Measurements from ENCODE around the gene USP46. TPM values are rescaled to one million over a fixed set of nuclear protein-coding genes. Genes with fewer than 3 reads are reported as not detected.

USP46 gene
- total RNA-seq, 1 experiment from 2014 or later, result 48.1 TPM

DNA sequence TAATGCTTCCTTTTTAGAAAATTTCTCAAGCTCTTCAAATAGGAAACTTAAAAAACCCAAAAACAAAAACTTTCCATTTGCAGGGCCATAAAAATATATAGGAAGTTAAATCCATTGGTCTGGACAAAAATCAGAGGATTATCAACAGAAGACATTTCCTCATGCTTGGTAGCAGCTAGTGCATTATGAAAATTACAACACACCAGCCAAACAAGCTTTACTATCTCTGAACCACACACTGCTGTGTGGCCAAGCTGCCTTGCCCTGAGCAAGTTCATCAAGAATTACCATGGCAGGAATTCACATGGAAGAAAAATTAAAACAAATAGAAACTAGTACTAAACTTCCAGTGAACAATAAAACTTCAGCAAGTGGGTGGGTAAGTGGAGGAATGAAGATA lies 3.6 kb downstream of the USP46 start (continued):
- TF ChIP-seq ZNF512 (CRISPR knock-in tag; IDR thresholded peaks at IDR 0.05; ENCODE audit: borderline replicate concordance), result no peak
- no peak for TF ChIP-seq ZNF232 (CRISPR knock-in tag; IDR thresholded peaks at IDR 0.05)
- no peak for TF ChIP-seq RORB (CRISPR knock-in tag; IDR thresholded peaks at IDR 0.05)
- no peak for TF ChIP-seq NFYB (CRISPR knock-in tag; conservative IDR thresholded peaks at IDR 0.05; ENCODE audit: low read depth)
- TF ChIP-seq ZNF138 (CRISPR knock-in tag; conservative IDR thresholded peaks at IDR 0.05), result no peak
- no peak for TF ChIP-seq IRF1 (CRISPR knock-in tag; IDR thresholded peaks at IDR 0.05)
- no peak for TF ChIP-seq ZNF416 (CRISPR knock-in tag; IDR thresholded peaks at IDR 0.05)
- no peak for TF ChIP-seq ZNF396 (CRISPR knock-in tag; IDR thresholded peaks at IDR 0.05; ENCODE audit: borderline replicate concordance)
- TF ChIP-seq, protein P1, sequence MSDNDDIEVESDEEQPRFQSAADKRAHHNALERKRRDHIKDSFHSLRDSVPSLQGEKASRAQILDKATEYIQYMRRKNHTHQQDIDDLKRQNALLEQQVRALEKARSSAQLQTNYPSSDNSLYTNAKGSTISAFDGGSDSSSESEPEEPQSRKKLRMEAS (CRISPR knock-in tag; IDR thresholded peaks at IDR 0.05), result no peak
- no peak for TF ChIP-seq ZNF219 (CRISPR knock-in tag; IDR thresholded peaks at IDR 0.05; ENCODE audit: borderline replicate concordance)
- TF ChIP-seq CREB1 (CRISPR knock-in tag; IDR thresholded peaks at IDR 0.05), result no peak
- TF ChIP-seq, protein P2, sequence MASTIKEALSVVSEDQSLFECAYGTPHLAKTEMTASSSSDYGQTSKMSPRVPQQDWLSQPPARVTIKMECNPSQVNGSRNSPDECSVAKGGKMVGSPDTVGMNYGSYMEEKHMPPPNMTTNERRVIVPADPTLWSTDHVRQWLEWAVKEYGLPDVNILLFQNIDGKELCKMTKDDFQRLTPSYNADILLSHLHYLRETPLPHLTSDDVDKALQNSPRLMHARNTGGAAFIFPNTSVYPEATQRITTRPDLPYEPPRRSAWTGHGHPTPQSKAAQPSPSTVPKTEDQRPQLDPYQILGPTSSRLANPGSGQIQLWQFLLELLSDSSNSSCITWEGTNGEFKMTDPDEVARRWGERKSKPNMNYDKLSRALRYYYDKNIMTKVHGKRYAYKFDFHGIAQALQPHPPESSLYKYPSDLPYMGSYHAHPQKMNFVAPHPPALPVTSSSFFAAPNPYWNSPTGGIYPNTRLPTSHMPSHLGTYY (CRISPR knock-in tag; IDR thresholded peaks at IDR 0.05), result no peak
- TF ChIP-seq ZNF425 (CRISPR knock-in tag; conservative IDR thresholded peaks at IDR 0.05), result no peak
- no peak for TF ChIP-seq GABPB1 (CRISPR knock-in tag; IDR thresholded peaks at IDR 0.05)

DNA sequence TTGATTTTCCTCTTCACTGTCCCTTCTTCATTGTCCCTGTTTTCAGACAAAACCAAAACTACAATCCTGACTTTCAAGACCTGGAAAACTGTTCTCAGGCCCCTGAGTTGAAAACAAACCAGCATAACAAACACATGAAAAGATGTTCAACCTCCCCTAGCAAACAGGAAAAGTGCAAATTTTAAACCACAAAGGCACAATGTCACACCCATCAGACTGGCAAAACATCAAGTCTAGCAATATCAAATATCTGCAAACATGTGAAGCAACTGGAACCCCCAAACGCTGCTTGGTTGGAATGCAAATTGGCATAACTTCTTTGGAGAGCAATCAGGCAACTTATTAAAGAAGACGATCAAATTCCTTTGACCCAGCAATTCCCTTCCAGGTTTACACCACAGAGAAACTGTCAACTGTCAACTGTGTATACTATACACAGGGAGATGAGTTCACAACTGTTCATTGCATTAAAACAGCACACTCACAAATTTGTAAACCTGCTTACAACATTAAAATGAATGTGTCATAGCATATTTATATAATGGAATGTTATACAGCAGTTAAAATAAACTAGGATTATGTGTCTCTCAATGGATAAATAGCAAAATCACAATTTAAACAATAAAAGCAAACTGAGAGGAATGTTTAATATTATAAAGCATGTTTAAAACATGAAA lies 7.0 kb downstream of the USP46 start:
- peaks cover 17% of the 10 kb centered on the region for H3K36me3 Mint-ChIP-seq
- DNase-seq (ENCODE audit: low spot score), result no peak
- no peaks in the 10 kb centered on the region for H3K9me3 Mint-ChIP-seq
- H3K4me3 Mint-ChIP-seq, result no peak overlapping the region
- no peak for ATAC-seq
- TF ChIP-seq TCF7 (CRISPR knock-in tag; IDR thresholded peaks at IDR 0.05; ENCODE audit: low read depth) (no peak), MXD4 (CRISPR knock-in tag; IDR thresholded peaks at IDR 0.05; ENCODE audit: borderline replicate concordance) (no peak), NR3C1 (CRISPR knock-in tag; conservative IDR thresholded peaks at IDR 0.05; ENCODE audit: low read depth) (no peak)
- TF ChIP-seq, protein P3, sequence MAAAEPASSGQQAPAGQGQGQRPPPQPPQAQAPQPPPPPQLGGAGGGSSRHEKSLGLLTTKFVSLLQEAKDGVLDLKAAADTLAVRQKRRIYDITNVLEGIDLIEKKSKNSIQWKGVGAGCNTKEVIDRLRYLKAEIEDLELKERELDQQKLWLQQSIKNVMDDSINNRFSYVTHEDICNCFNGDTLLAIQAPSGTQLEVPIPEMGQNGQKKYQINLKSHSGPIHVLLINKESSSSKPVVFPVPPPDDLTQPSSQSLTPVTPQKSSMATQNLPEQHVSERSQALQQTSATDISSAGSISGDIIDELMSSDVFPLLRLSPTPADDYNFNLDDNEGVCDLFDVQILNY (CRISPR knock-in tag; IDR thresholded peaks at IDR 0.05), result no peak
- TF ChIP-seq, protein P4, sequence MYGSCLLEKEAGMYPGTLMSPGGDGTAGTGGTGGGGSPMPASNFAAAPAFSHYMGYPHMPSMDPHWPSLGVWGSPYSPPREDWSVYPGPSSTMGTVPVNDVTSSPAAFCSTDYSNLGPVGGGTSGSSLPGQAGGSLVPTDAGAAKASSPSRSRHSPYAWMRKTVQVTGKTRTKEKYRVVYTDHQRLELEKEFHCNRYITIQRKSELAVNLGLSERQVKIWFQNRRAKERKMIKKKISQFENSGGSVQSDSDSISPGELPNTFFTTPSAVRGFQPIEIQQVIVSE (CRISPR knock-in tag; IDR thresholded peaks at IDR 0.05; ENCODE audit: borderline replicate concordance), result no peak
- TF ChIP-seq, protein P5, sequence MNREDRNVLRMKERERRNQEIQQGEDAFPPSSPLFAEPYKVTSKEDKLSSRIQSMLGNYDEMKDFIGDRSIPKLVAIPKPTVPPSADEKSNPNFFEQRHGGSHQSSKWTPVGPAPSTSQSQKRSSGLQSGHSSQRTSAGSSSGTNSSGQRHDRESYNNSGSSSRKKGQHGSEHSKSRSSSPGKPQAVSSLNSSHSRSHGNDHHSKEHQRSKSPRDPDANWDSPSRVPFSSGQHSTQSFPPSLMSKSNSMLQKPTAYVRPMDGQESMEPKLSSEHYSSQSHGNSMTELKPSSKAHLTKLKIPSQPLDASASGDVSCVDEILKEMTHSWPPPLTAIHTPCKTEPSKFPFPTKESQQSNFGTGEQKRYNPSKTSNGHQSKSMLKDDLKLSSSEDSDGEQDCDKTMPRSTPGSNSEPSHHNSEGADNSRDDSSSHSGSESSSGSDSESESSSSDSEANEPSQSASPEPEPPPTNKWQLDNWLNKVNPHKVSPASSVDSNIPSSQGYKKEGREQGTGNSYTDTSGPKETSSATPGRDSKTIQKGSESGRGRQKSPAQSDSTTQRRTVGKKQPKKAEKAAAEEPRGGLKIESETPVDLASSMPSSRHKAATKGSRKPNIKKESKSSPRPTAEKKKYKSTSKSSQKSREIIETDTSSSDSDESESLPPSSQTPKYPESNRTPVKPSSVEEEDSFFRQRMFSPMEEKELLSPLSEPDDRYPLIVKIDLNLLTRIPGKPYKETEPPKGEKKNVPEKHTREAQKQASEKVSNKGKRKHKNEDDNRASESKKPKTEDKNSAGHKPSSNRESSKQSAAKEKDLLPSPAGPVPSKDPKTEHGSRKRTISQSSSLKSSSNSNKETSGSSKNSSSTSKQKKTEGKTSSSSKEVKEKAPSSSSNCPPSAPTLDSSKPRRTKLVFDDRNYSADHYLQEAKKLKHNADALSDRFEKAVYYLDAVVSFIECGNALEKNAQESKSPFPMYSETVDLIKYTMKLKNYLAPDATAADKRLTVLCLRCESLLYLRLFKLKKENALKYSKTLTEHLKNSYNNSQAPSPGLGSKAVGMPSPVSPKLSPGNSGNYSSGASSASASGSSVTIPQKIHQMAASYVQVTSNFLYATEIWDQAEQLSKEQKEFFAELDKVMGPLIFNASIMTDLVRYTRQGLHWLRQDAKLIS (CRISPR knock-in tag; IDR thresholded peaks at IDR 0.05; ENCODE audit: borderline replicate concordance), result no peak
- ChIA-PET CTCF (interaction anchor here (2.0 kb wide), 1 partner anchor 331 kb away, joined by 4 read pairs; no protein-coding TSS in a partner anchor), POLR2A (no interaction called here)
- peaks cover 82% of the 10 kb centered on the region for H3K4me1 Mint-ChIP-seq
- peak overlapping the region; percentile 38 for H3K27ac Mint-ChIP-seq
- H3K27me3 Mint-ChIP-seq (ENCODE audit: low read depth), result no peaks in the 10 kb centered on the region
